ENCODE measurements around the gene CKAP2L. TPM values are rescaled to one million over a fixed set of nuclear protein-coding genes. Genes with fewer than 3 reads are reported as not detected.

Gene CKAP2L
- total RNA-seq, 4 donors from 2014 or later = 1.7 to 9.1 (median 3.2) TPM

DNA sequence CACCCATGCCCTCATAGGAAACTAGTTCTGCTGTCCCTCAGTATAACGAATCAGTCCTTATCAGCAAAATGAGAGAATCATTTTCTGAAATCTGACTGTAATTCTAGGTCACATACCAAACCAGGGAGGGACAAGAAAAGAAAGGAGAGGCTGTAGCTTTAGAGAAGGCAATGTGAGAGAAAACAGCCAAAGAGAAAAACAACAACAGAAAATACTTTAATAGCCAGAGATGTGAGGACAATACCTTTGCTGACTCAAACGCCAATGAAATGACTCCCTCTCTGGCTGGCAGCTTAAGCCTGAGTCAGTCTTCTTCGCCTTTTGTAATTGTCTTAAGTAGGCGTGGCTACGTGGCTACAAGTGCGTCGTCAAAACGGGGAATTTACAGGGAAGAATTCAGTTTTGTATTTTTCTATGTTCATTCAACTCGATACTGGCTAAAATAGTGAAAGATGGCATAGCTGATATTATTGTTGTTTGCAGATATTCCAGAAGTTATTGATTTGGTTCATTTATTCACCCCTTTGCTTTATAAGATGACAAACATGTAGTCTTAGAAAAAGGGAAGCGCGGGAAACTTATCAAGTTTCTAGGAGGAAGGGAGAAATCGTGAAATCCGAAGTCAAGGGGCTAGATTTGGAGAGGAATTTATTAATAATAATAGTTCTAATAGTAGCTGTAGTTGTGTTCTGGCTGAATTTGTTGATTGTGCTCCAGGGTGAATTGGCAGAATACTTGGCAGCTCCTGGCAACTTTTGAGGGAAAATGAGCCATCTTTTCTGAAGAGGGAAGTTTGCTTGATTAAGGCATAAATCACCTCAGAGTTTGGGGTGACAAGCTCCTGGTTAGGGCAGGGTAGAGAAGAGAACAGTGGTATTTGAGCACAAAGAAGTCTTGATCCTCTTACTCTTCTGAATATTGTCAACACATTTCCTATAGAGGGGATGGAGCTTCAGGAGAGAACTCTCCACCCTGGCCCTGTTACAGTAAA, 20.1 kb upstream of the CKAP2L start, which contains the start of gene IL1A:
Gene IL1A, minus strand, starts transcription at position 295 of the 991 bp plus-strand sequence. CDS start 723 bp downstream, outside the sequence.
- no peaks in the 10 kb centered on the region for H3K27me3 ChIP-seq
- H3K4me3 ChIP-seq = no peak within 1 kb of the TSS
- no peak for TF ChIP-seq EP300 (IDR thresholded peaks at IDR 0.05)
- TF ChIP-seq POLR2AphosphoS5 (IDR thresholded peaks at IDR 0.05) = no peak
- TF ChIP-seq, protein P1, sequence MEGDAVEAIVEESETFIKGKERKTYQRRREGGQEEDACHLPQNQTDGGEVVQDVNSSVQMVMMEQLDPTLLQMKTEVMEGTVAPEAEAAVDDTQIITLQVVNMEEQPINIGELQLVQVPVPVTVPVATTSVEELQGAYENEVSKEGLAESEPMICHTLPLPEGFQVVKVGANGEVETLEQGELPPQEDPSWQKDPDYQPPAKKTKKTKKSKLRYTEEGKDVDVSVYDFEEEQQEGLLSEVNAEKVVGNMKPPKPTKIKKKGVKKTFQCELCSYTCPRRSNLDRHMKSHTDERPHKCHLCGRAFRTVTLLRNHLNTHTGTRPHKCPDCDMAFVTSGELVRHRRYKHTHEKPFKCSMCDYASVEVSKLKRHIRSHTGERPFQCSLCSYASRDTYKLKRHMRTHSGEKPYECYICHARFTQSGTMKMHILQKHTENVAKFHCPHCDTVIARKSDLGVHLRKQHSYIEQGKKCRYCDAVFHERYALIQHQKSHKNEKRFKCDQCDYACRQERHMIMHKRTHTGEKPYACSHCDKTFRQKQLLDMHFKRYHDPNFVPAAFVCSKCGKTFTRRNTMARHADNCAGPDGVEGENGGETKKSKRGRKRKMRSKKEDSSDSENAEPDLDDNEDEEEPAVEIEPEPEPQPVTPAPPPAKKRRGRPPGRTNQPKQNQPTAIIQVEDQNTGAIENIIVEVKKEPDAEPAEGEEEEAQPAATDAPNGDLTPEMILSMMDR (IDR thresholded peaks at IDR 0.05) = no peak
- peaks cover 12% of the 10 kb centered on the region for H3K4me1 ChIP-seq
- H3K36me3 ChIP-seq = no peaks in the 10 kb centered on the region
- H3K27ac ChIP-seq = no peak within 1 kb of the TSS
- no peaks in the 10 kb centered on the region for H3K9me3 ChIP-seq
- no peak for DNase-seq (ENCODE audit: low spot score in 2 of 2)
- 24% methylated on average over 13 of the region's 13 CpGs for WGBS

DNA sequence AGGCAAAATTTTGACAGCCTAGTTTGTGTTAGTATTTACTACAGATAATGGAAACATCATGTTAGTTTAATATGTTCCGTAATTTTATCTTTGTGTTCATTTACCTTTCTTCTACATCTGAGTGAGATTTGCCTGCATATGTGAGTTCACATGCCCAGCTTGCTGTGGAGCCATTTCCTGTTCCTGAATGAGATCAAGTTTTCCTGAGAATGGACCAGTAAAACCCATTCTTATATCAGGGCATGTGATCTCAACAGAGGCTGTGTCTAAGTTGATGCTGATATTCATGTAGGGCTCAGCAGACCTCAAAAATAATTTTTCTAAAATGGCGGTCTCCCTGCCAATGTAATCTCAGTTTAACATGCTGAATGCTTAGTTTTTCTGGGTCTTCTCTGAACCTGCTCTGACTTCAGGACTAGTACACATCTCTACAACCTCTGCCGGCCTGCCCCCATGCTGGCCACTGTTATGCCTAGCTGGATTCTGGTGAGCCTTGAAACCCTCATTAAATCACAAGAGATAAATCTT, 18.8 kb upstream of the CKAP2L start:
- no peak for DNase-seq (ENCODE audit: low spot score in 2 of 2)
- no peak overlapping the region for H3K27ac ChIP-seq
- no peak overlapping the region for H3K4me3 ChIP-seq
- 91% methylated on average over 3 of the region's 3 CpGs for WGBS
- H3K27me3 ChIP-seq = no peaks in the 10 kb centered on the region
- no peaks in the 10 kb centered on the region for H3K36me3 ChIP-seq
- H3K4me1 ChIP-seq = peaks cover 12% of the 10 kb centered on the region
- no peaks in the 10 kb centered on the region for H3K9me3 ChIP-seq
- TF ChIP-seq POLR2AphosphoS5 (IDR thresholded peaks at IDR 0.05) = no peak

GRCh38 chr2:112782234-112782799, 17.9 kb upstream of the CKAP2L start:
- H3K27me3 ChIP-seq = no peaks in the 10 kb centered on the region
- no peak overlapping the region for H3K4me3 ChIP-seq
- no peak for TF ChIP-seq POLR2A (IDR thresholded peaks at IDR 0.05)
- no peak for TF ChIP-seq EP300 (IDR thresholded peaks at IDR 0.05)
- TF ChIP-seq, protein P1 (IDR thresholded peaks at IDR 0.05) = no peak
- no peak for TF ChIP-seq POLR2AphosphoS5 (IDR thresholded peaks at IDR 0.05)
- peaks cover 12% of the 10 kb centered on the region for H3K4me1 ChIP-seq
- no peak overlapping the region for H3K27ac ChIP-seq
- 88% methylated on average over 3 of the region's 3 CpGs for WGBS
- H3K9me3 ChIP-seq = no peaks in the 10 kb centered on the region
- DNase-seq (ENCODE audit: low spot score in 2 of 2) = no peak
- H3K36me3 ChIP-seq = no peaks in the 10 kb centered on the region

GRCh38 chr2:112779598-112779997, 15.2 kb upstream of the CKAP2L start:
- Histone ChIP-seq H3K4me3 (no peak overlapping the region), H3K9me3 (no peaks in the 10 kb centered on the region), H3K27me3 (no peaks in the 10 kb centered on the region), H3K4me1 (peaks cover 10% of the 10 kb centered on the region), H3K27ac (no peak overlapping the region), H3K36me3 (no peaks in the 10 kb centered on the region)
- no peak for DNase-seq (ENCODE audit: low spot score in 2 of 2)
- WGBS = 75% methylated on average over 1 of the region's 1 CpG
- no peak for TF ChIP-seq EP300 (IDR thresholded peaks at IDR 0.05)
- TF ChIP-seq, protein P1 (IDR thresholded peaks at IDR 0.05) = no peak
- TF ChIP-seq POLR2A (IDR thresholded peaks at IDR 0.05) = no peak
- TF ChIP-seq POLR2AphosphoS5 (IDR thresholded peaks at IDR 0.05) = no peak

DNA sequence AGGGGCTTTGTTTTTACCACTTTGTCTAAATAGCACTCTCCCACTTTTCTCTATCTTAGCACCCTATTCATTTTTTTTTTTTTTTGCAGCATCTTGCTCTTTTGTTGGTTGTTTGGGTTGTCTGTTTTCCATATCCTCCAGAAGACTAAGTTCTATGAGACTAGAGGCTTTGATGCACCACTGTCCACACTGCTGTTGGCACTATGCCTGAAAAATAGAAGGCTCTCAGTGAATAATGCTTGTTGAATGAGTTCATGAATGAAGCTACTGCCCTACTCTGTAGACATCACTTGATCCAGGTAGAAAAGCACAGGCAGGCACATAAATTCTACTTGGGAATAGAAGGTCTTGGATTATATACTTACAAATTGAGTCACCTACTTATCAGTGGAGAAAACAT, 12.6 kb upstream of the CKAP2L start:
- no peak overlapping the region for H3K27ac ChIP-seq
- no peaks in the 10 kb centered on the region for H3K36me3 ChIP-seq
- TF ChIP-seq EP300 (IDR thresholded peaks at IDR 0.05) = no peak
- TF ChIP-seq POLR2A (IDR thresholded peaks at IDR 0.05) = no peak
- TF ChIP-seq, protein P1 (IDR thresholded peaks at IDR 0.05) = no peak
- TF ChIP-seq POLR2AphosphoS5 (IDR thresholded peaks at IDR 0.05) = no peak
- no peaks in the 10 kb centered on the region for H3K9me3 ChIP-seq
- no peaks in the 10 kb centered on the region for H3K4me1 ChIP-seq
- no peak overlapping the region for H3K4me3 ChIP-seq
- H3K27me3 ChIP-seq = no peaks in the 10 kb centered on the region
- DNase-seq (ENCODE audit: low spot score in 2 of 2) = no peak

Data from suprapubic skin (tissue), 4 donors.